NAMALWA (cell line): Measurements from ENCODE around the gene MS4A4E.
"Not testable (repeated sequence)": the region's sequence is repeated elsewhere in the genome, so short reads cannot be mapped to it uniquely, and the experiment has no call there.

Experiments
- DNase-seq: peaks from one replicate; pipeline ENCODE4 v3.0.0-alpha.2; 2015; ENCODE audit warnings: low spot score

Gene MS4A4E

DNA sequence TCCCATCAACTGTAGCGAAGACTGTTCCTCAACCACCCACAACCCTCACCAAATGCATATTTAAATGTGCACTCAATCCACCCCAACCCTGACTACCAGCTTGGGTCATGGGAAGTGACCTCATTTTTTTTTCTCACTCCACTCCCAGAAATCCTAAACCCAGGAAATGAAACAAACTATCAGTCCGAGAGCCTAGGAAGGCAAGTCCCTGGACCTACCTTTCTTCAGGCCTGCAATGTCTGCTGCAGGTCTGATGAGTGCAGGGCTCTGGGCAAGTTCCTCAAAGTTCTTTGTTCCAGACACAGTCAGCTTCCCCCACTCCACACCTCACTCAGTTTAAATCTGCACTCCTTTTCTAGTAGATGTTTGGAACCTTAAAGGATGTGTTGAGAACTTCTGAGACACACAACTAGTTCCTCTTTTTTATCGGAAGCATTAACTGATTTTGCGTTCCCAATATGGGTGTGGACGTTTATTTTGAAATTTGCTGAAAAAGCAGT lies at the start of gene MS4A4E:
Gene MS4A4E, minus strand, starts transcription at position 398 of the 500 bp plus-strand sequence. CDS start 13,082 bp downstream, outside the sequence.
- DNase-seq = no peak

DNA sequence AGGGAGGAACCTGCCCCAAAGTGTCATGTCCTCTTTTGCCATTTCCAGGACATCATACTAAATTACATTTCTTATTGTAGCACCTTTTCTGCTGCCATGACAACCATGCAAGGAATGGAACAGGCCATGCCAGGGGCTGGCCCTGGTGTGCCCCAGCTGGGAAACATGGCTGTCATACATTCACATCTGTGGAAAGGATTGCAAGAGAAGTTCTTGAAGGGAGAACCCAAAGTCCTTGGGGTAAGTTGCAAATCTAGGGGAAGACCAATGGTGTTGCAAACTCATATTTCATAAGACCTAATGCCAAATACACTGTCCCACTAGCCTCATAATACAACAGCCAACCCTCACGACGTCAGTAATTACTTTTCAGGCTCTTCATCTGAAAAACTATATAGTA lies 49.2 kb upstream of the MS4A4E start:
- no peak for DNase-seq

GRCh38 chr11:60288531-60288930 lies 45.6 kb upstream of the MS4A4E start:
- no peak for DNase-seq

DNA sequence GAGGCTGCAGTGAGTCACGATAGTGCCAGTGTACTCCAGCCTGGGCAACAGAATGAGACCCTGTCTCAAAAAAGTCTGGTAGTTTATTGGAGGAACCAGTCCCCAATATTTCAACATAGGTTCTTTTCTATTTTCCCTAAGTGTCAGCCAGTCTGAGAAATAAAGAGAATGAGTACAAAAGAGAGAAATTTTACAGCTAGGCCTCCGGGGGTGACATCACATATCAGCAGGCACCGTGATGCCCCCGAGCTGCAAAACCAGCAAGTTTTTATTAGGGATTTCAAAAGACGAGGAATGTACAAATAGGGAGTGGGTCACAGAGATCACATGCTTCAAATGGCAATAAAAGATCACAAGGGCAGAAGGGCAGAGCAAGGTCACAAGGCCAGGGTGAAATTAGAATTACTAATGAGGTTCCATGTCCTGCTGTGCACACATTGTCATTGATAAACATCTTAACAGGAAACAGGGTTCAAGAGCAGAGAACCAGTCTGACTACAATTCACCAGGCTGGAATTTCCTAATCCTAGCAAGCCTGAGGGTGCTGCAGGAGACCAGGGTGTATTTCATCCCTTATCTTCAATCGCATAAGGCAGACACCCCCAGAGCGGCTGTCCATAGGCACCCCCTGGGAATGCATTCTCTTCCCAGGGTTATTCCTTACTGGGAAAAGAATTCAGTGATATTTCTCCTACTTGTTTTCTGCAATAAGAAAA lies 42.6 kb upstream of the MS4A4E start:
- DNase-seq = not testable (repeated sequence)

DNA sequence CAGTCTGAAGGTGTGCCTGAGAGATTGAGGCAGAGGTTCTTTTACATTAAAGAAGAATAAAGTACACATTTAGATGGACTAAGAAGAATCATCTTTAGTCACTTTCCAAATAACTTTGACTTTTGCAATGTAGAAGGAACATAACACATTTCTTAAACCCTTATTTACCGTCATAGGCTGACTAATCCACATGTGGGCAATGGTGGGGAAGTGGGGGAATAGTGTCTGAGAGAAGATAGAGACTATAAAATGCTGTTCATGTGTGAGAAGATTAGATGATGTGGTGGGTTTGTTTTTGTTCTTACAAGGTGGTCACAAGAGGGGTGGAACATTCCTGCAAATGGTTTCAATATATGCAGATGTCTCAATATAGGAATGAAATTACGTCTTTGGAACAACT lies 39.3 kb upstream of the MS4A4E start:
- no peak for DNase-seq

DNA sequence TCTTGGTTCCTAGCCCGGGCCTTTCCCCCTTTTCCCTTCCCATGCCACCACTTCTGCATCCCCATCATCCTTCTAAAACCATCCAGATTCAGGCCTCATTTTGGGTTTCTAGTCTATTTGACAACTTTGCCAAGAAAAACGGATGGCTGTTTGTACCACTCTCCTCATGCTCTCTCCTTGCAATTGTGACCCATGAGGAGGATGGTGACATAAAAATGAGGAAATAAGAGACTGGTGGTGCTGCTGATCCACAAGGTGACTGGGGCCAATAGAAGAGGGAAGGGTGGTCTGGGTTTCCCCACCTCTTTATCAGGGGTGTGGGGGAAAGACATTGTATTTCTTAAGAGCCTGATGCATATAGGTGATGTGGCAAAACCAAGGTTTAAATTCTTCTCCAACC lies 38.5 kb upstream of the MS4A4E start:
- no peak for DNase-seq

DNA sequence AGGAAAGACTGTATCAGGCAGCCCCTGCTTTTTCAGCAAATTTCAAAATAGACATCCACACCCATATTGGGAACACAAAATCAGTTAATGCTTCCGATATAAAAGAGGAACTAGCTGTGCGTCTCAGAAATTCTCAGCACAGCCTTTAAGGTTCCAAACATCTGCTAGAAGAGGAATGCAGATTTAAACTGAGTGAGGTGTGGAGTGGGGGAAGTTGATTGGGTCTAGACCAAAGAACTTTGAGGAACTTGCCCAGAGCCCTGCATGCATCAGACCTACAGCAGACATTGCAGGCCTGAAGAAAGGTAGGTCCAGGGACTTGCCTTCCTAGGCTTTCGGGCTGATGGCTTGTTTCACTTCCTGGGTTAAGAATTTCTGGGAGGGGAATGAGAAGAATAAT lies 37.5 kb upstream of the MS4A4E start, which contains the start of gene MS4A4A:
Gene MS4A4A, plus strand, starts transcription at position 255 of the 400 bp plus-strand sequence. Its CDS starts 10 bp downstream, at position 265.
- DNase-seq = no peak

GRCh38 chr11:60274416-60274815 lies 31.5 kb upstream of the MS4A4E start:
- DNase-seq = no peak

DNA sequence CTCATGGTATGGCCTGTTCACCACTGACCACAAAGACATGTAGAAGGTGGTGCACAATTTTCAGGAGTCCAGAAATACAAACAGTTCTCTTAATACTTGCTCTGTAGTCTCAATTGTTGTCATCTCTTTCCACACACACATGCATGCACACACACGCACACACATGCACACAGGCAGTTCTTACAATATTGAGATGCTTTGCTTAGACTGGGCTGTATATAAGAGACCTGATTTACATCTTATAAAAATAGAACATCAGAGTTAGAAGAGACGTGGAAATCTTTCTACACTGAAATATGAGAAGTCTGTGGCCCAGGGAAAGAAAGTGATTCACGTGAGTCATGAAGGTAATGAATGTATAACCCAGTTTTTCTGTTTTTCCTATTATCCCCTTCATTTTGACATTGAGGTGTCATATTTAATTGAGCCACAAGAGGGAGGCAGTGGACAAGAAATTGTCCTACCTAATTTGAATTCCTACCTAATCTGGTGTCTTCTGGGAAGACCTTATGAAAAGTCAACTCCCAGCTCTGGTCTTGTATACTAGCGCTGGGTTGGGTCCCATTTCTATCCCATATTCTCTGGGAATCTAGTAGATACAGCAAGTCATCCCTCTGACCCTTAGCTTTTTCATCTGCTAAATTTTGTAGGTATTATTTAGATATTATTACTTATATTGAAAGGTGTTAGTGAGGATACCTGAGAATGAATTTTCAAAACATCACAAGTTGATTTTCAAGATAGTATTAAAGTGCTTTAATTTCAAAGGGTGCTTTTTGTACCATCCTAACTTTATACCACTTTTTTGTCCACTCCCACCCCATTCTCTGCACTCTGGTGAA lies 22.7 kb upstream of the MS4A4E start:
- peak; percentile 71 for DNase-seq

- DNase-seq = no peak
These were observed 21.7 kb upstream of the MS4A4E start for GRCh38 chr11:60264644-60265043.

DNA sequence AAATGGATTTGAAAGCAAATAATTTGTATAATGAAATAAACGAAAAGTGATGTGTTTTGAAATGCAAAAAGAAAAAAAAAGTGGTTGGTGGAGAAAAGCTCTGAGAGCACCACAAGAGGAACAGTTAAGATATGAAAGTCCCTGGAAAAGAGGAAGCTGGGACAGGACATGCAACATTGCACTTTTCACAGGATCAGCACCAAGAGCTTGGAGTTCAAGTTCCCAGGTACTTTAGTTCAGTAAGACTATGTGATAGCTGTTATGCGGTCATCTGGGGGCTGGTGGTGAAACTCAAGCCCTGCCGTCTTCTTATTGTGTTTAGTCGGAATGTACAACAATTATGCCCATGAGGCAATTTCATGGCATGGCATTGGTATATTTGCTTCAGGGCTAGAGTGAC lies 20.5 kb upstream of the MS4A4E start:
- no peak for DNase-seq

DNA sequence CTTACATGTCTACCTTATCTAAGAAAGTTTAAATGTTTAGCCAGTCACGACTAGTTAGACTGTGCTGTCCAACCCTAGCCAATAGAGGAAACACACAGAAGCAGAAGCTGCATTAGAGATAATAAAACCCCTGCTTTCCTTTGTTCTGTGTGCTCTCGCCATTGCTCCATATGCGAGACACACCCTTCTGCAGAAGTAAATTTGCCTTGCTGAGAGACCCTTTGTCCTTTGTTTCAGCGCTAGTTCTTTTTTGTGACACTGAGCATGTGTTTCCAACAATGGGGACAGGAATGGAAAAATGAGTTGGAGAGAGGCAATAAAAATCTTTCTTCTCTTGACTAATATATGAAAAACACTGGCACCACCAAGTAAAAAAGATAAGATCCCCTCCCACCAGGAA lies 18.1 kb upstream of the MS4A4E start:
- DNase-seq = no peak

DNA sequence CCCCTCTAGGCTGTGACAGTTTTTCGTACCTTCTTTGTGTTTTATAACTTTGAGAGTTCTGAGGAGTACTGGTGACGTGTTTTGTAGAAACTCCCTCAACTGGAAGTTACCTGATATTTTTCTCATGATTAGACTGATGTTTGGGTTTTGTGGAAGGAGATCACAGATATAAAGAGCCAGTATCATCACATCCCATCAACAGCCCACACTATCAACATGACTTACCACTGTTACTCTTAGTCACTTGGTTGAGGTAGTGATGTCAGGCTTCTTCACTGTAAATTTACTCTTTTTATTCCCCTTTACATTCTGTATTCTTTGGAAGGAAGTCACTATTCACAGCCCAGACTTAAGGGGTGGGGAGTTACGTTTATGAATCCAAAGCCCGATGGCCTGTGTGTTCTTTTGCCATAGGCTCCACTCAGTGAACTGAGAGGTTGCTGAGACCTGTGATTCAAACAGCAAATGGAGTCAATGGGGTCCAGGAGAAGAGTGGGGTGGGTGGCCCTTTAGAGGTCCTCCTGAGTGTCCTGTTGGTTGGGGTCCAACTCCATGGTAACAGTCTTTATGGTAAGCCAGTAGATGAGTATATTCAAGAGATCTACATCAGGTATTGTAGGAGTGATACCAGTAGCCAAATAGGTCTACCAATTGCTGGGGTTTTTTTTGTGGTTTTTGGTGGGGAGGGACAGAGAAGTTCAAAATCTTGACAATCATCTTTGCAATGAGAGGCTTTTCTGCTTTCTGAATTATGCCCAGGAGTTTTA lies 15.2 kb upstream of the MS4A4E start:
- no peak for DNase-seq

DNA sequence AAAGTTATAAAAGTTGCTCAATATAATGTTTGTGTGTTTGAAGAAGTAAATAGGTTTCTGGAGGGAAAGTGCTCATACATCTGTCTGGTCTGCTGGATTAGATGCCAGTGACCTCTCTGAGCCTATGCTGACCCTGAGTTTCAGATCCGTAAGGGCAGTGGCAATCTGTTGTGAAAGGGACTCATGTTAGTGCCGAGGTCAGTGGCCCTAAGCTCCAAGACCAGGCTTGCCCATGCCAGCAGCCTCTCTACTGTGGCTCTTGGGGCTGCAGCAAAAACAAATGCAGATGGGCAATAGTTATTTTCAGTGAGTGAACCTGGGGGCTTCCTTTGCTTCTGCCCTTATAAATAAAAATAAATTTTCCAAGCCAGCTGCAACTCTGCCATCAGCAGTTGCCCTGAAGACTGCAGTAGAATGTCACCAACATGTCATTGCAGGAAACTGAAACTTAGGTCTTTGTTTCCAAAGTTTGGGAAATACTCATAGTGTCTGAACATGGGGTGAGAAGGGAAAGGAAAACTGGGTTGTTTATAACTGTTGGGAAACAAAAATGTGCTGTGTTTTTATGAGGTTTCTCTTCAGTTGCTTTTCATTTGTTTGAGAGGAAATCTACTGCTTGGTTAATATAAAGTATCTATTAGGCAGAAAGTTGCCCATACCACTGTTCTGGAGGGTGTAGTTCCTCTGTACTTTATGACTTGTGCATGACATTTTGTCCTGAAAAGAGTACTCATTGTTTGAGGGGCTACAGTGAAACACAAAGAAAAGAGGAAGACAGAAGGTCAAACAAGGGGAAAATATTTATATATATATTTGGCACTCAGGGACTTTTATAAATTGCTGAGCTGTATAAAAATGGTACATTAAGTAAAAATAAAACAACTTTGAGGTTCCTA lies 9.5 kb upstream of the MS4A4E start:
- no peak for DNase-seq

- peak; percentile 58 for DNase-seq
These were observed 8.7 kb upstream of the MS4A4E start for GRCh38 chr11:60251485-60252212.

DNA sequence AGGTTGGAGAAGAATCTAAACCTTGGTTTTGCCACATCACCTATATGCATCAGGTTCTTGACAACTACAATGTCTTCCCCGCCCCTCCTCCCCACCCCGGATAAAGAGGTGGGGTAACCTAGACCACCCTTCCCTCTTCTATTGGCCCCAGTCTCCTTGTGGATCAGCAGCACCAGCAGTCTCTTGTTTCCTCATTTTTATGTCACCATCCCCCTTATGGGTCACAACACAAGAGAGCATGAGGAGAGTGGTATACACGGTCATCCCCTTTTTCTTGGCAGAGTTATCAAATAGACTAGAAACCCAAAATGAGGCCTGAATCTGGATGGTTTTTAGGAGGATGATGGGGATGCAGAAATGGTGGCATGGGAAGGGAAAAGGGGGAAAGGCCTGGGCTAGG lies 1.2 kb downstream of the MS4A4E start:
- DNase-seq = no peak

GRCh38 chr11:60240662-60241061 lies 2.3 kb downstream of the MS4A4E start:
- no peak for DNase-seq

DNA sequence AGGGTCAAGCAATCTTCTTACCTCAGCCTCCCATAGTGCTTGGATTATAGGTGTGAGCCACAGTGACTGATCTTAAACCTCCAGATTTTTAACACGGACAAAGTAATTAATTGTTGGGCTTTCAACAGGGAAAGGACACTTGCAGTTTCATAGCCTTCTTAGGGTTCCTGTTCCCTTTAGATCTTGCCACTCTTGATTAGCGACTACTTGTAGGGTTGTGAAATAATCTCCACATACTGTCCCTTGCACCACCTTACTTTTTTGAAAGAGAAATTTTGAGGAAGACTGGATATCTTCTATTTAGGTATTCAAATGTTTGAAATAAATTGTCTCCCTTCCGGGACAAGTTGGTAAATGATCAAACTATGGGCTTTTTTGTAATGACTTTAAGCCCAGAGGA lies 7.6 kb downstream of the MS4A4E start:
- no peak for DNase-seq

DNA sequence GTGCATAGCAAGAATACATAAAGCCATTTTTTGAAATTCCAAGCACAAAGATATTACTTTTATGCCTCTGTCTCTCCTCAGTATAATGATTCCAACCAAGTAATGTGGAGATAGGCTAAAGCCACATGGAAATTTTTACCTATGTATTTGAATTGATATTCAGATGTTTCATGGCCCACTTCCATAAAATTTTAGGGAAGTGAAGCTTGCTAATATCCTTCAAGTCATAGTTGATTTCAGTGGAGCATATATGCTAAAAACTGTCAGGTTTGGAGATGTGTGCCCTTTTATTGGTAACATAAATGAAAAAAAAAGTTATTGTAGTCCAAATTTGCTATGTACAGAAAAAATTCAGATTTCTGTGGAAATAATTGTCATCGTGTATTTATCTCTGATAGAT lies 12.3 kb downstream of the MS4A4E start:
- no peak for DNase-seq

GRCh38 chr11:60222141-60222540 lies 20.8 kb downstream of the MS4A4E start:
- DNase-seq = no peak

DNA sequence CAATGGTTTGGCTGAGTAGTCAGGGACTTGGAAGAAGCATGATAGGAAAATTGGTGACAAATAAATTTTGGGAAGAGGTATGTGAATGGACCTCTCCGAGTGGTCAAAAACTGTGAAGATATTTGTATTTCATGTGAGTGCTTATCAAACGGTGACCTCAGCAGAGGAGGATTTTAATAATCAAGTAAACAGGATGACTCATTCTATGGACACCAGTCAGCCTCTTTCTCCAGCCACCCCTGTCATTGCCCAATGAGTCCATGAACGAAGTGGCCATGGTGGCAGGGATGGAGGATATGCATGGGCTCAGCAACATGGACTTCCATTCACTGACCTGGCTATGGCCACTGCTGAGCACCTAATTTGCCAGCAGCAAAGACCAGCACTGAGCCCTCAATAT lies 21.2 kb downstream of the MS4A4E start:
- no peak for DNase-seq
